Stomach (tissue), 9 donors: ENCODE measurements around the gene CAMK1G. TPM values are rescaled to one million over a fixed set of nuclear protein-coding genes. Genes with fewer than 3 reads are reported as not detected.

Experiments used
- DNase-seq, 2 donors: peaks; one replicate each; pipeline versions ENCODE4 v3.0.0 to v3.0.0-alpha.2; 2013 to 2019
- H3K27ac ChIP-seq, 5 donors: fragments of 200-600 bp in 4 of 5; sonication (generic) in 4 of 5; one replicate each; pipeline ENCODE4 v1.5.1; 2013 to 2019; ENCODE audit warnings: mild to moderate bottlenecking in 1 of 5, moderate library complexity in 1 of 5
- H3K27me3 ChIP-seq, 3 donors: fragments of 200-600 bp; sonication (generic); one replicate each; pipeline ENCODE4 v1.5.1; 2017 to 2019; ENCODE audit warnings: mixed run types in 1 of 3
- H3K36me3 ChIP-seq, 4 donors: fragments of 200-600 bp; sonication (generic); 1 replicate in 3 of 4; 2 replicates in 1 of 4; pipeline ENCODE4 v1.5.1; 2016 to 2019
- H3K4me1 ChIP-seq, 4 donors: fragments of 200-600 bp; sonication (generic); one replicate each; pipeline ENCODE4 v1.5.1; 2016 to 2019
- H3K4me3 ChIP-seq, 4 donors: fragments of 200-600 bp; sonication (generic) in 3 of 4; one replicate each; pipeline ENCODE4 v1.5.1; 2016 to 2019; ENCODE audit warnings: mild to moderate bottlenecking in 1 of 4
- H3K9me3 ChIP-seq, 4 donors: fragments of 200-600 bp; sonication (generic); one replicate each; pipeline ENCODE4 v1.5.1; 2016 to 2019
- EP300 ChIP-seq: sonication (generic); formaldehyde crosslinking; IDR thresholded peaks from one replicate; pipeline ENCODE4 v1.6.1; 2017; ENCODE audit warnings: antibody characterized with exemption
- POLR2A ChIP-seq, 4 donors: fragments of 450-650 bp; IDR thresholded peaks; one replicate each; pipeline ENCODE4 v1.6.1; 2016; ENCODE audit warnings: antibody characterized with exemption in 4 of 4, control low read depth in 2 of 4, mild to moderate bottlenecking in 1 of 4, moderate library complexity in 1 of 4
- POLR2AphosphoS5 ChIP-seq, 3 donors: sonication (generic); formaldehyde crosslinking; IDR thresholded peaks; one replicate each; pipeline ENCODE4 v1.6.1; 2016; ENCODE audit warnings: antibody characterized with exemption in 3 of 3
- WGBS, 5 donors: extraction: QIAGEN DNeasy Blood & Tissue Kit in 3 of 5; methylation state at CpG; one replicate each; pipeline versions ENCODE4 v1.1.5 to v1.1.7; 2013 to 2018; 5-methylcytosine and 5-hydroxymethylcytosine counted together
- intact Hi-C: fragments of 100-400 bp; cut with DNase I; formaldehyde crosslinking; loops from one replicate; pipeline ENCODE4 v1.15.1; 2023; ENCODE audit warnings: low total_unique reads
- polyA plus RNA-seq, 3 donors: library from polyadenylated mRNA; stranded (reverse); fragments of 200-250 nt; gene quantifications; one replicate each; pipeline ENCODE4 v1.2.3, GENCODE V29; 2013
- total RNA-seq, 5 donors: library from RNA; depleted of rRNA; stranded (reverse); fragments of >200 nt; gene quantifications; one replicate each; pipeline versions ENCODE4 v1.1.0 to v1.2.3, GENCODE V29; 2014 to 2016
- TF ChIP-seq, protein P1 (sequence below), 7 experiments: fragments of 450-650 bp in 4 of 7; fragments of 200-600 bp in 3 of 7; sonication (generic) in 3 of 7; IDR thresholded peaks; one replicate each; pipeline ENCODE4 v1.5.1; 2016 to 2019; ENCODE audit warnings: antibody characterized with exemption in 7 of 7, control low read depth in 2 of 7, mild to moderate bottlenecking in 1 of 7
- donor health status: healthy with polysubstance abuse.
- donor health status: Bipolar disorder and iron deficiency.
- donor health status: healthy.

CAMK1G gene
- total and polyA plus RNA-seq, 8 donors: 0.03 to 1.5 TPM; not detected in 6

GRCh38 chr1:209616366-209617046 is 33.0 kb downstream of the CAMK1G start:
- 89 to 97% (median 95%) methylated on average over 5 of the region's 5 CpGs for WGBS, 5 donors

DNA sequence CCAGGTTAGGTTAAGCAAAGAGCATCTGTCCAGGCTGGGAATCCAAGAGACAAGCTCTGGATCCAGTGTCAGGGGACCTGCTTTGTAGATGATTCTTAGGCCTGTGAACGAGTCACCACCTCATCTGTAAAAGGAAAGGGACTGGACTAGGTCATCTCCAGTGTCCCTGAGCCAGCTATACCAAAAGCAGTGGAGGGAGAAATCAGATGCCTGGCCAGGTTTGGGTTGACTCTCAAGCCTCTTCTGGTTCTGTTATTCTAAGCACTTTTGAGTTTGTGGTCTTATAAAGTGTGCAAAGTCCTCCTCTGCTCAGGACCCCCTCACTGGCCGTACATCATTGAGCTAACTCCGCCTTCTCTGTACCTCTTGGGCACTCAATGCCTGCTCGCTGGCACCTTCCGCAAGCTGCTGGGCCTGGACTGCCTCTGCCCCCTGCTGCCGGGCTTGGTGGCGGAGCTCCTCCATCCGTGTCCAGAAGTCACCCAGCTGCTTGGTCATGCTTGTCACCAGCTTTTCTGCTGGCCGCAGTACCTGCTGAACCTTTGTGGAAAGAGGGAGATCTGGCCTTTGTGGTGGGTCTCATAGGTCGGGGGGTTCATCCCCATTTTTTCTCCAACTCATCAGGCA is 33.6 kb downstream of the CAMK1G start:
- WGBS, 5 donors: 89 to 95% (median 92%) methylated on average over 10 of the region's 10 CpGs
- Histone ChIP-seq H3K27ac (no peak overlapping the region), H3K4me1 (peaks cover 8 to 22% (median 11%) of the 10 kb centered on the region in 4 donors), H3K27me3 (no peaks in the 10 kb centered on the region), H3K9me3 (no peaks in the 10 kb centered on the region), H3K4me3 (no peak overlapping the region), H3K36me3 (peaks cover 4 to 84% (median 29%) of the 10 kb centered on the region in 4 donors)
- intact Hi-C loops: no loop called here
- no peak for DNase-seq
- TF ChIP-seq POLR2A (IDR thresholded peaks at IDR 0.05) (no peak), EP300 (no peak), POLR2AphosphoS5 (IDR thresholded peaks at IDR 0.05) (no peak)
- TF ChIP-seq, protein P1, sequence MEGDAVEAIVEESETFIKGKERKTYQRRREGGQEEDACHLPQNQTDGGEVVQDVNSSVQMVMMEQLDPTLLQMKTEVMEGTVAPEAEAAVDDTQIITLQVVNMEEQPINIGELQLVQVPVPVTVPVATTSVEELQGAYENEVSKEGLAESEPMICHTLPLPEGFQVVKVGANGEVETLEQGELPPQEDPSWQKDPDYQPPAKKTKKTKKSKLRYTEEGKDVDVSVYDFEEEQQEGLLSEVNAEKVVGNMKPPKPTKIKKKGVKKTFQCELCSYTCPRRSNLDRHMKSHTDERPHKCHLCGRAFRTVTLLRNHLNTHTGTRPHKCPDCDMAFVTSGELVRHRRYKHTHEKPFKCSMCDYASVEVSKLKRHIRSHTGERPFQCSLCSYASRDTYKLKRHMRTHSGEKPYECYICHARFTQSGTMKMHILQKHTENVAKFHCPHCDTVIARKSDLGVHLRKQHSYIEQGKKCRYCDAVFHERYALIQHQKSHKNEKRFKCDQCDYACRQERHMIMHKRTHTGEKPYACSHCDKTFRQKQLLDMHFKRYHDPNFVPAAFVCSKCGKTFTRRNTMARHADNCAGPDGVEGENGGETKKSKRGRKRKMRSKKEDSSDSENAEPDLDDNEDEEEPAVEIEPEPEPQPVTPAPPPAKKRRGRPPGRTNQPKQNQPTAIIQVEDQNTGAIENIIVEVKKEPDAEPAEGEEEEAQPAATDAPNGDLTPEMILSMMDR (IDR thresholded peaks at IDR 0.05): no peak

More at GRCh38 chr1:209616366-209617046, 33.0 kb downstream of the CAMK1G start:
- Histone ChIP-seq H3K9me3 (no peaks in the 10 kb centered on the region), H3K27ac (no peak overlapping the region), H3K4me1 (peaks cover 5 to 16% (median 8%) of the 10 kb centered on the region in 4 donors), H3K4me3 (no peak overlapping the region), H3K27me3 (no peaks in the 10 kb centered on the region), H3K36me3 (peaks cover 4 to 78% (median 28%) of the 10 kb centered on the region in 4 donors)
- no peak for DNase-seq
- intact Hi-C loops: no loop called here
- no peak for TF ChIP-seq EP300
- TF ChIP-seq, protein P1 (IDR thresholded peaks at IDR 0.05): no peak
- TF ChIP-seq POLR2A (IDR thresholded peaks at IDR 0.05): no peak
- no peak for TF ChIP-seq POLR2AphosphoS5 (IDR thresholded peaks at IDR 0.05)

- peaks cover 8 to 24% (median 12%) of the 10 kb centered on the region in 4 donors for H3K4me1 ChIP-seq
- H3K4me3 ChIP-seq: no peak overlapping the region
- 94 to 97% (median 96%) methylated on average over 6 of the region's 6 CpGs for WGBS, 5 donors
- DNase-seq: no peak
- TF ChIP-seq POLR2AphosphoS5 (IDR thresholded peaks at IDR 0.05): no peak
- no peak for TF ChIP-seq POLR2A (IDR thresholded peaks at IDR 0.05)
- TF ChIP-seq, protein P1 (IDR thresholded peaks at IDR 0.05): no peak
- TF ChIP-seq EP300: no peak
- H3K27ac ChIP-seq: no peak overlapping the region
- H3K36me3 ChIP-seq: peaks cover 4 to 90% (median 30%) of the 10 kb centered on the region in 4 donors
- H3K27me3 ChIP-seq: no peaks in the 10 kb centered on the region
- intact Hi-C loops: no loop called here
- no peaks in the 10 kb centered on the region for H3K9me3 ChIP-seq
Observed at GRCh38 chr1:209617755-209618154, 34.2 kb downstream of the CAMK1G start.

- WGBS, 5 donors: 76 to 91% (median 87%) methylated on average over 6 to 11 of the region's 11 CpGs
- DNase-seq: no peak
- no peak for TF ChIP-seq POLR2AphosphoS5 (IDR thresholded peaks at IDR 0.05)
- TF ChIP-seq EP300: no peak
- TF ChIP-seq, protein P1 (IDR thresholded peaks at IDR 0.05): no peak
- no peak for TF ChIP-seq POLR2A (IDR thresholded peaks at IDR 0.05)
- Histone ChIP-seq H3K27me3 (no peaks in the 10 kb centered on the region), H3K9me3 (no peaks in the 10 kb centered on the region), H3K27ac (peak overlapping the region in 2 of 5 donors; percentile 40 to 45), H3K4me3 (no peak overlapping the region), H3K4me1 (peaks cover 8 to 24% (median 12%) of the 10 kb centered on the region in 4 donors), H3K36me3 (peaks cover 4 to 91% (median 32%) of the 10 kb centered on the region in 4 donors)
- intact Hi-C loops: no loop called here
Observed at GRCh38 chr1:209618291-209618690, 34.8 kb downstream of the CAMK1G start.
